ENCODE data around the gene OOSP2. TPM values are rescaled to one million over a fixed set of nuclear protein-coding genes. Genes with fewer than 3 reads are reported as not detected.

The OOSP2 gene
- total RNA-seq, 4 donors from 2014 or later, result not detected

DNA sequence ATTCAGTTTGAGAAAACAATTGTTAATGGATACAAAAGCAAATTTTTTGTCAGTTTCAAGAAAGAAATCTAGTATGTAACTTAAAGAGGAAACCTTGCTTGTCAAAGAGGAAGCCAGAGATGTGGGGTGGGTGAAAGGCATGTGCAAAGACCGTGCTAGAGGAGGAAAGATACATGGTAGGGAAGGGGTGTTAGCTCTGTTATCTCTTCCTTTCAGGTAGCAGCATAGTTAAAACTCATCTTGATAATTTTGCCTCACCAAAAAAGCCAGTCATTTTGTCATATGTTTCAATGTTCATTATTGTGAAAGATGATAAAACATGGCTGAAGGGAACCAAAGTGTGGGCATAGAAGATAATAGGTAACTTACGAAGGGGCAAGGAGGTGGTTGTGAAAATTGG is 45.7 kb downstream of the OOSP2 start:
- no peak for TF ChIP-seq CTCF (IDR thresholded peaks at IDR 0.05; ENCODE audit: low read depth)

DNA sequence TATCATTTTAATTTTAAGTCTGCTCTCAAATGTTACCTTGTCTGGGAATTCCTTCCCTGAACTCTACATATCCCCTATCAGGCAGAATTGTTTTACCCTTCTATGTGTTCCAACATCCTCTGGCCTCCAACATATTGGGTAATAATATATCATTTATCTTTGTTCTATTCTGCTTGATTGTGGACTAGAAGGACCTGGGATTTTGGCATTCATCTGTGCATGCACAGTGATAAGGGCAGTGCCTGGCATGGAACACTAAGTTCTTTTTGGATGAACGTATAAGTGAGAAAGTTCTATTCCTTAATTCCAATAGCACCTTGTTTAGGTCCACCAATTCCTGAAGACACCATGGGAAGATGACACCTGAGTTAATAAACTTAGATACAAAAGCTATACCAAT is 47.0 kb downstream of the OOSP2 start:
- TF ChIP-seq CTCF (IDR thresholded peaks at IDR 0.05; ENCODE audit: low read depth), result no peak

DNA sequence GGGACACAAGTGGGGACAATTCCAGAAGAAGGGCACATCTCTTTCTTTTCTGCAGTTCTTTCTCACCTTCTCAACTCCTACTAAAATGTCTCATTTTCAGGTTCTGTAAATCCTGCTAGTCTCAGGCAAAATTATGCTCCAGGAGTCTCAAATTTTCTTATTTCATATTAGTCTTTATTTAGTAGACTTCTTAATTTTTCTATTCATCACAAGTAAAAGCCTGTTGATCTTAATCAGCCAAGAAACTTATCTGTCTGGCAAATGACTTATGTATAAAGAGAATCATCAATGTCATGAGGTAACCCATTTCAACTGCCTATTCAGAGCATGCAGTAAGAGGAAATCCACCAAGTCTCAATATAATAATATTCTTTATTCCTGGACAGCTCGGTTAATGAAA is 48.2 kb downstream of the OOSP2 start, which contains the start of gene MS4A2:
TSS of gene MS4A2 (plus strand) at position 301 of the 400 bp plus-strand sequence. CDS start 102 bp downstream, outside the sequence.
- no peak for TF ChIP-seq CTCF (IDR thresholded peaks at IDR 0.05; ENCODE audit: low read depth)

DNA sequence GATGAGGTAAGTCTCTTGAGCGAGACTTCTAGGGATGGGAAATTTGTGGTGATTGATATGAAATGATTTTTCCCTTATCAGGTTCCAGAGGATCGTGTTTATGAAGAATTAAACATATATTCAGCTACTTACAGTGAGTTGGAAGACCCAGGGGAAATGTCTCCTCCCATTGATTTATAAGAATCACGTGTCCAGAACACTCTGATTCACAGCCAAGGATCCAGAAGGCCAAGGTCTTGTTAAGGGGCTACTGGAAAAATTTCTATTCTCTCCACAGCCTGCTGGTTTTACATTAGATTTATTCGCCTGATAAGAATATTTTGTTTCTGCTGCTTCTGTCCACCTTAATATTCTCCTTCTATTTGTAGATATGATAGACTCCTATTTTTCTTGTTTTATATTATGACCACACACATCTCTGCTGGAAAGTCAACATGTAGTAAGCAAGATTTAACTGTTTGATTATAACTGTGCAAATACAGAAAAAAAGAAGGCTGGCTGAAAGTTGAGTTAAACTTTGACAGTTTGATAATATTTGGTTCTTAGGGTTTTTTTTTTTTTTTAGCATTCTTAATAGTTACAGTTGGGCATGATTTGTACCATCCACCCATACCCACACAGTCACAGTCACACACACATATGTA is 55.4 kb downstream of the OOSP2 start:
- no peak for TF ChIP-seq CTCF (IDR thresholded peaks at IDR 0.05; ENCODE audit: low read depth)

GRCh38 chr11:60097189-60097588 is 57.0 kb downstream of the OOSP2 start:
- TF ChIP-seq CTCF (IDR thresholded peaks at IDR 0.05; ENCODE audit: low read depth), result no peak

Other genes starting within 250 kb of the OOSP2 start
- 10 to 100 TPM; 36.6 to 50.5 (median 42.1) TPM for gene MRPL16, start 229.6 kb upstream of the OOSP2 start, total RNA-seq
- gene CBLIF, start 194.9 kb upstream of the OOSP2 start, total RNA-seq, result not detected
- gene TCN1, start 173.9 kb upstream of the OOSP2 start, total RNA-seq, result under 1 TPM in 2 of 4 donors, not detected in 2; 0.34 to 0.98 TPM
- gene OOSP3, start 161.6 kb upstream of the OOSP2 start, total RNA-seq, result not detected
- not detected for gene OOSP1, start 102.0 kb upstream of the OOSP2 start, total RNA-seq
- gene OOSP4A, start 76.4 kb upstream of the OOSP2 start, total RNA-seq, result not detected
- gene OOSP4B, start 23.2 kb upstream of the OOSP2 start, total RNA-seq, result not detected
- gene MS4A3, start 16.3 kb downstream of the OOSP2 start, total RNA-seq, result not detected
- gene MS4A2, start 48.3 kb downstream of the OOSP2 start, total RNA-seq, result 1 to 10 TPM in 3 of 4 donors, under 1 TPM in 1; 0.75 to 7.3 (median 3.6) TPM
- 100 to 1,000 TPM in 3 of 4 donors, 10 to 100 TPM in 1; 99.1 to 515 (median 268) TPM for gene MS4A6A, start 142.7 kb downstream of the OOSP2 start, total RNA-seq
- gene MS4A4E, start 202.7 kb downstream of the OOSP2 start, total RNA-seq, result 10 to 100 TPM in 1 of 4 donors, 1 to 10 TPM in 3; 4.1 to 20.9 (median 6.1) TPM
- 100 to 1,000 TPM in 3 of 4 donors, 10 to 100 TPM in 1; 46.7 to 372 (median 159) TPM for gene MS4A4A, start 240.3 kb downstream of the OOSP2 start, total RNA-seq

Data from subcutaneous adipose tissue (tissue), 4 donors.